ENCODE measurements around the gene RBKS. TPM values are rescaled to one million over a fixed set of nuclear protein-coding genes. Genes with fewer than 3 reads are reported as not detected.

Gene RBKS
- polyA plus RNA-seq, 1 donor (not counting 4 experiments of a cell fraction or from before 2014, with no cell fraction given): 1.9 TPM

DNA sequence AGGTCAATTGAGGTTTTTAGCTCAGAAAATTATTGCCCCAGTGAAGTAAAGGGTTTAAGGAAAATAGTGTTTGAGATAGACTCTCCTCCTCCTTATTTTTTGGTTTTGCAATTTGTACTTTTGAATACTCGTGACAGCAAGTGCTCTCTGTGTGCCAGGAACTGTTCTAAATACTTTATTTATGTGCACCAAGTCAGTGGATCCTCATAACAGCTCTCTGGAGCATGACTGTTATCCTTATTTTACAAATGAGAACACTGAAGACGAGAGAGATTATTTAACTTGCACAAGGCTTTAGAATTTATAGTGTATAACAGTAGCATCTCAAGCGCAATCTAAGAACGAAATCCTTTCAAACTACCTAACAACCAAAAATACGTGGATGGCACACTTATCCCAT is 25.0 kb upstream of the RBKS start:
- no peaks in the 10 kb centered on the region for H3K27me3 ChIP-seq (ENCODE audit: control insufficient read depth, extremely low read depth, insufficient read depth, low read length)
- no peak overlapping the region for H3K27ac ChIP-seq (ENCODE audit: control insufficient read depth, insufficient read depth, low read length)
- H4K20me1 ChIP-seq (ENCODE audit: control insufficient read depth, extremely low read depth, insufficient read depth, low read length): no peaks in the 10 kb centered on the region
- H3K36me3 ChIP-seq (ENCODE audit: control insufficient read depth in 2 of 2, extremely low read depth in 1 of 2, insufficient read depth in 2 of 2, low read length in 2 of 2): no peaks in the 10 kb centered on the region
- H3K4me2 ChIP-seq (ENCODE audit: control insufficient read depth, extremely low read depth, insufficient read depth, low read depth, low read length): peak overlapping the region; percentile 48
- dilution Hi-C loops (cut with MboI; ENCODE audit: extremely low pct_ligation_motif_present, low sequenced_read_pairs): no loop called here
- FAIRE-seq: peak; percentile 29
- TF ChIP-seq, protein P1, sequence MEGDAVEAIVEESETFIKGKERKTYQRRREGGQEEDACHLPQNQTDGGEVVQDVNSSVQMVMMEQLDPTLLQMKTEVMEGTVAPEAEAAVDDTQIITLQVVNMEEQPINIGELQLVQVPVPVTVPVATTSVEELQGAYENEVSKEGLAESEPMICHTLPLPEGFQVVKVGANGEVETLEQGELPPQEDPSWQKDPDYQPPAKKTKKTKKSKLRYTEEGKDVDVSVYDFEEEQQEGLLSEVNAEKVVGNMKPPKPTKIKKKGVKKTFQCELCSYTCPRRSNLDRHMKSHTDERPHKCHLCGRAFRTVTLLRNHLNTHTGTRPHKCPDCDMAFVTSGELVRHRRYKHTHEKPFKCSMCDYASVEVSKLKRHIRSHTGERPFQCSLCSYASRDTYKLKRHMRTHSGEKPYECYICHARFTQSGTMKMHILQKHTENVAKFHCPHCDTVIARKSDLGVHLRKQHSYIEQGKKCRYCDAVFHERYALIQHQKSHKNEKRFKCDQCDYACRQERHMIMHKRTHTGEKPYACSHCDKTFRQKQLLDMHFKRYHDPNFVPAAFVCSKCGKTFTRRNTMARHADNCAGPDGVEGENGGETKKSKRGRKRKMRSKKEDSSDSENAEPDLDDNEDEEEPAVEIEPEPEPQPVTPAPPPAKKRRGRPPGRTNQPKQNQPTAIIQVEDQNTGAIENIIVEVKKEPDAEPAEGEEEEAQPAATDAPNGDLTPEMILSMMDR (optimal IDR thresholded peaks at IDR 0.05 in 1 of 3, IDR thresholded peaks at IDR 0.05 in 1 of 3, conservative IDR thresholded peaks at IDR 0.05 in 1 of 3; ENCODE audit: extremely low read depth in 1 of 3, insufficient read depth in 2 of 3, low read length in 3 of 3): no peak
- no peak for TF ChIP-seq EZH2 (IDR thresholded peaks at IDR 0.05; ENCODE audit: low read length)
- DNase-seq (ENCODE audit: low read depth, low spot score): no peak
- no peak overlapping the region for H3K4me3 ChIP-seq (ENCODE audit: control insufficient read depth in 2 of 3, extremely low read depth in 1 of 3, insufficient read depth in 2 of 3, low read depth in 1 of 3, low read length in 3 of 3)
- no peaks in the 10 kb centered on the region for H3K9me1 ChIP-seq (ENCODE audit: control insufficient read depth, extremely low read depth, insufficient read depth, low read length)
- no peak overlapping the region for H3K9ac ChIP-seq (ENCODE audit: control insufficient read depth, extremely low read depth, insufficient read depth, low read length)
- H2AFZ ChIP-seq (ENCODE audit: control insufficient read depth, low read length): no peak overlapping the region
- no peaks in the 10 kb centered on the region for H3K79me2 ChIP-seq (ENCODE audit: control insufficient read depth, insufficient read depth, low read length)
- H3K4me1 ChIP-seq (ENCODE audit: control insufficient read depth, extremely low read depth, insufficient read depth, low read length): peaks cover 26% of the 10 kb centered on the region
- no peaks in the 10 kb centered on the region for H3K9me3 ChIP-seq (ENCODE audit: control insufficient read depth, low read depth, low read length)

DNA sequence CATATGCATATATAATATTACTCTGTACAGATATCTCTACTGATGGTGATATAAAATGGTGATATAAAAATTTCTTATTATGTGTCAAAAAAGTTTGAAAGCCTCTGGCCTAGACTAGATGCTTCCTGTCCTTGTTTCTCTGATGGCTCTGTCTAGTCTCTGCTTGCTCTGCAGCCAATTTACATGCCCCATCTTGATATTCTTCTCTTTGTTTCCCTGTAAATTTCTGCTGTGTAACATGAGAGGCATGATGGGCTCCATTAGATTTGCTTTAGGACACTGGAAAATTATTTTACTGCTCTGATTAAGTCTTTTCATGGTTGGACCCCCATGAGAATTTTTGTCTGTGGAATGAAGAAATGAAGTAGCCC is 24.6 kb upstream of the RBKS start:
- Histone ChIP-seq H3K27ac (ENCODE audit: control insufficient read depth, insufficient read depth, low read length) (no peak overlapping the region), H4K20me1 (ENCODE audit: control insufficient read depth, extremely low read depth, insufficient read depth, low read length) (no peaks in the 10 kb centered on the region)

More for the DNA sequence above, 24.6 kb upstream of the RBKS start:
- Histone ChIP-seq H3K36me3 (ENCODE audit: control insufficient read depth in 2 of 2, extremely low read depth in 1 of 2, insufficient read depth in 2 of 2, low read length in 2 of 2) (no peaks in the 10 kb centered on the region), H3K4me2 (ENCODE audit: control insufficient read depth, extremely low read depth, insufficient read depth, low read depth, low read length) (peak overlapping the region; percentile 48), H3K4me3 (ENCODE audit: control insufficient read depth in 2 of 3, extremely low read depth in 1 of 3, insufficient read depth in 2 of 3, low read depth in 1 of 3, low read length in 3 of 3) (no peak overlapping the region), H3K27me3 (ENCODE audit: control insufficient read depth, extremely low read depth, insufficient read depth, low read length) (no peaks in the 10 kb centered on the region), H2AFZ (ENCODE audit: control insufficient read depth, low read length) (peak overlapping the region; percentile 15), H3K9ac (ENCODE audit: control insufficient read depth, extremely low read depth, insufficient read depth, low read length) (no peak overlapping the region), H3K4me1 (ENCODE audit: control insufficient read depth, extremely low read depth, insufficient read depth, low read length) (peaks cover 24% of the 10 kb centered on the region), H3K9me3 (ENCODE audit: control insufficient read depth, low read depth, low read length) (no peaks in the 10 kb centered on the region), H3K9me1 (ENCODE audit: control insufficient read depth, extremely low read depth, insufficient read depth, low read length) (no peaks in the 10 kb centered on the region), H3K79me2 (ENCODE audit: control insufficient read depth, insufficient read depth, low read length) (no peaks in the 10 kb centered on the region)
- dilution Hi-C loops (cut with MboI; ENCODE audit: extremely low pct_ligation_motif_present, low sequenced_read_pairs): no loop called here
- no peak for DNase-seq (ENCODE audit: low read depth, low spot score)
- TF ChIP-seq EZH2 (IDR thresholded peaks at IDR 0.05; ENCODE audit: low read length): no peak
- TF ChIP-seq, protein P1 (optimal IDR thresholded peaks at IDR 0.05 in 1 of 3, IDR thresholded peaks at IDR 0.05 in 1 of 3, conservative IDR thresholded peaks at IDR 0.05 in 1 of 3; ENCODE audit: extremely low read depth in 1 of 3, insufficient read depth in 2 of 3, low read length in 3 of 3): no peak
- FAIRE-seq: peak; percentile 43

Data from keratinocyte (primary cell).